SK-N-SH (cell line): ENCODE results near the gene ZNF799. TPM values are rescaled to one million over a fixed set of nuclear protein-coding genes. Genes with fewer than 3 reads are reported as not detected.
"Not testable (repeated sequence)": the region's sequence is repeated elsewhere in the genome, so short reads cannot be mapped to it uniquely, and the experiment has no call there.

ENCODE experiments used
- CTCF ChIA-PET: fragments of 300-600, 350-600 bp; formaldehyde crosslinking; extraction: SDS; loops from one replicate; lab custom pipeline; 2021; lab: Yijun Ruan, JAX
- POLR2A ChIA-PET: fragments of 350-600 bp; sonication (Branson Sonifier 250); formaldehyde crosslinking; extraction: SDS; loops from one replicate; lab custom pipeline; 2020; ENCODE audit warnings: antibody characterized with exemption, inconsistent platforms; lab: Yijun Ruan, JAX
- DNase-seq: peaks from one replicate; pipeline ENCODE4 v3.0.0; 2012
- H2AFZ ChIP-seq: fragments of 200-600 bp; sonication (generic); 2 replicates; pipeline ENCODE4 v1.8.1; 2016; ENCODE audit warnings: antibody characterized with exemption, mild to moderate bottlenecking, low read depth
- H3F3A ChIP-seq: fragments of 200-600 bp; sonication (generic); replicated peaks from 2 replicates; pipeline ENCODE3; 2016; ENCODE audit warnings: antibody characterized with exemption, mild to moderate bottlenecking; ENCODE audit not compliant: insufficient read depth
- H3K27ac ChIP-seq, 2 experiments: fragments of 200-500 bp in 1 of 2; fragments of 200-600 bp in 1 of 2; sonication (Bioruptor generic) in 1 of 2; sonication (generic), shearing (Covaris generic) in 1 of 2; 2 replicates each; pipeline versions ENCODE4 v1.5.1 to v1.6.1; 2014 to 2016; ENCODE audit warnings: low read depth in 2 of 2, inconsistent platforms in 1 of 2, low read length in 1 of 2, mild to moderate bottlenecking in 1 of 2, mixed read lengths in 1 of 2
- H3K27me3 ChIP-seq: fragments of 200-600 bp; sonication (generic), shearing (Covaris generic); 2 replicates; pipeline ENCODE4 v1.6.1; 2016; ENCODE audit warnings: mixed run types; ENCODE audit not compliant: insufficient read depth
- H3K36me3 ChIP-seq, 2 experiments: fragments of 200-500 bp in 1 of 2; fragments of 200-600 bp in 1 of 2; sonication (Bioruptor generic) in 1 of 2; sonication (generic) in 1 of 2; replicated peaks in 1 of 2; 2 replicates each; pipeline versions ENCODE3 to v1.5.1; 2014 to 2016; ENCODE audit warnings: low read length in 1 of 2, mild to moderate bottlenecking in 1 of 2; ENCODE audit not compliant: insufficient read depth in 2 of 2, control insufficient read depth in 1 of 2
- H3K4me1 ChIP-seq, 2 experiments: fragments of 200-500 bp in 1 of 2; fragments of 200-600 bp in 1 of 2; sonication (Bioruptor generic) in 1 of 2; sonication (generic), shearing (Covaris generic) in 1 of 2; 2 replicates each; pipeline versions ENCODE4 v1.5.1 to v1.6.1; 2014 to 2016; ENCODE audit warnings: low read depth in 1 of 2, low read length in 1 of 2, mixed run types in 1 of 2; ENCODE audit not compliant: insufficient read depth in 2 of 2, control insufficient read depth in 1 of 2
- H3K4me2 ChIP-seq: fragments of 200-600 bp; sonication (generic), shearing (Covaris generic); 2 replicates; pipeline ENCODE4 v1.6.1; 2017; ENCODE audit warnings: mixed run types
- H3K4me3 ChIP-seq, 2 experiments: fragments of 200-500 bp in 1 of 2; fragments of 200-600 bp in 1 of 2; sonication (Bioruptor generic) in 1 of 2; sonication (generic), shearing (Covaris generic) in 1 of 2; 2 replicates each; pipeline versions ENCODE4 v1.5.1 to v1.8.1; 2014 to 2016; ENCODE audit warnings: low read depth in 2 of 2, inconsistent platforms in 1 of 2, low read length in 1 of 2, mild to moderate bottlenecking in 1 of 2, mixed read lengths in 1 of 2, moderate library complexity in 1 of 2
- H3K79me2 ChIP-seq: fragments of 200-600 bp; sonication (generic); 2 replicates; pipeline ENCODE4 v1.8.1; 2017; ENCODE audit warnings: mild to moderate bottlenecking; ENCODE audit not compliant: insufficient read depth
- H3K9ac ChIP-seq: fragments of 200-600 bp; sonication (generic); 2 replicates; pipeline ENCODE4 v1.6.1; 2017; ENCODE audit warnings: mixed run types
- H3K9me2 ChIP-seq: fragments of 200-600 bp; sonication (generic); 2 replicates; pipeline ENCODE4 v1.6.1; 2017; ENCODE audit warnings: mixed run types
- H3K9me3 ChIP-seq: fragments of 200-600 bp; sonication (generic); 2 replicates; pipeline ENCODE4 v1.6.1; 2017; ENCODE audit warnings: mixed run types, mild to moderate bottlenecking, moderate library complexity
- H4K20me1 ChIP-seq: fragments of 200-600 bp; sonication (generic); 2 replicates; pipeline ENCODE4 v1.6.1; 2017; ENCODE audit warnings: mild to moderate bottlenecking, mixed run types; ENCODE audit not compliant: insufficient read depth
- EP300 ChIP-seq, 2 experiments: IDR thresholded peaks; 2 replicates each; pipeline versions ENCODE4 v1.4.0 to v1.6.1; 2012; ENCODE audit warnings: borderline replicate concordance in 1 of 2, low read depth in 1 of 2, low read length in 1 of 2
- FOXM1 ChIP-seq: IDR thresholded peaks from 2 replicates; pipeline ENCODE4 v1.4.0; 2012; ENCODE audit warnings: low read depth, mild to moderate bottlenecking
- MXI1 ChIP-seq: IDR thresholded peaks from 2 replicates; pipeline ENCODE4 v1.6.1; 2012; ENCODE audit warnings: mild to moderate bottlenecking, low read depth, low read length, improper control_type of control experiment
- POLR2AphosphoS5 ChIP-seq: IDR thresholded peaks from 2 replicates; pipeline ENCODE4 v1.6.1; 2012; ENCODE audit warnings: low read depth, low read length
- SMC3 ChIP-seq: IDR thresholded peaks from 2 replicates; pipeline ENCODE4 v1.6.1; 2012; ENCODE audit warnings: low read depth, low read length, improper control_type of control experiment
- TAF1 ChIP-seq: IDR thresholded peaks from 2 replicates; pipeline ENCODE4 v1.6.1; 2012; ENCODE audit warnings: low read depth, mild to moderate bottlenecking, low read length, moderate library complexity, borderline replicate concordance
- TEAD4 ChIP-seq: IDR thresholded peaks from 2 replicates; pipeline ENCODE4 v1.4.0; 2012; ENCODE audit warnings: mild to moderate bottlenecking, borderline replicate concordance; ENCODE audit not compliant: insufficient read depth
- YY1 ChIP-seq: IDR thresholded peaks from 2 replicates; pipeline ENCODE4 v1.4.0; 2012; ENCODE audit warnings: low read depth, mild to moderate bottlenecking
- WGBS: methylation state at CpG from one replicate; pipeline ENCODE4 v1.1.6; 2017; ENCODE audit warnings: low lambda C conversion rate; 5-methylcytosine and 5-hydroxymethylcytosine counted together
- polyA plus RNA-seq, 3 experiments: library from polyadenylated mRNA; depleted of rRNA; stranded (reverse); fragments of >200 nt; gene quantifications; 2 replicates each; pipeline ENCODE4 v1.2.3, GENCODE V29; 2012
- TF ChIP-seq, protein P1 (sequence below): fragments of 150-350 bp; IDR thresholded peaks from 2 replicates; pipeline ENCODE4 v1.6.1; 2016; ENCODE audit warnings: mild to moderate bottlenecking, low read depth, low read length
- TF ChIP-seq, protein P2 (sequence below): fragments of 200-600 bp; sonication (generic); IDR thresholded peaks from 2 replicates; pipeline ENCODE4 v1.6.1; 2017; ENCODE audit warnings: antibody characterized with exemption, mild to moderate bottlenecking, moderate library complexity
- TF ChIP-seq, protein P3 (sequence below): IDR thresholded peaks from 2 replicates; pipeline ENCODE4; 2012
- TF ChIP-seq, protein P4 (sequence below): IDR thresholded peaks from 2 replicates; pipeline ENCODE4 v1.6.1; 2012; ENCODE audit warnings: mild to moderate bottlenecking, low read depth, low read length, moderate library complexity

The ZNF799 gene
- polyA plus RNA-seq, 1 of the 3 experiments (the other 2 are of a cell fraction), result 0.99 TPM

DNA sequence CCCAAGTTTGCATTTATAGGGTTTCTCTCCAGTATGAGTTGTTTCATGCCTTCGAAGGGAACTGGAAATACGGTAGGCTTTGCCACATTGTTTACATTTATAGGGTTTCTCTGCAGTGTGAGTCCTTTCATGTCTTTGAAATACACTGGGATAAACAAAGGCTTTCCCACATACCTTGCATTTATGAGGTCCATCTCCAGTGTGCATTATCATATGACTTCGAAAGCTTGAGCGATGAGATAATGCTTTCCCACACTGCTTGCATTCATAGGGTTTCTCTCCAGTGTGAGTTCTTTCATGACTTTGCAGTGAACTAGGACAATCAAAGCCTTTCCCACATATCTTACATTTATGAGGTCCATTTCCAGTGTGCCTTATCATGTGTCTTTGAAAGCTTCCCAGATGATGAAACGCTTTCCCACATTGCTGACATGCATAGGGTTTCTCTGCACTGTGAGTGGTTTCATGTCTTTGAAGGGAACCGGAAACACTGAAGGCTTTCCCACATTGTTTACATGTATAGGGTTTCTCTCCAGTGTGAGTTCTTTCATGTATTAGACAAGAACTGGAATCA lies 29.7 kb upstream of the ZNF799 start:
- H3K36me3 ChIP-seq, result peaks cover 20 to 30% of the 10 kb centered on the region in 2 experiments
- H3K9ac ChIP-seq, DNase-seq, CTCF ChIA-PET, H3K4me1 ChIP-seq, H3K4me3 ChIP-seq, H3K4me2 ChIP-seq, POLR2A ChIA-PET, H3K27ac ChIP-seq, H3K27me3 ChIP-seq, H4K20me1 ChIP-seq, H3F3A ChIP-seq, H3K79me2 ChIP-seq, H3K9me3 ChIP-seq, H3K9me2 ChIP-seq, H2AFZ ChIP-seq: not testable (repeated sequence)
- WGBS, result 100% methylated on average over 6 of the region's 6 CpGs

DNA sequence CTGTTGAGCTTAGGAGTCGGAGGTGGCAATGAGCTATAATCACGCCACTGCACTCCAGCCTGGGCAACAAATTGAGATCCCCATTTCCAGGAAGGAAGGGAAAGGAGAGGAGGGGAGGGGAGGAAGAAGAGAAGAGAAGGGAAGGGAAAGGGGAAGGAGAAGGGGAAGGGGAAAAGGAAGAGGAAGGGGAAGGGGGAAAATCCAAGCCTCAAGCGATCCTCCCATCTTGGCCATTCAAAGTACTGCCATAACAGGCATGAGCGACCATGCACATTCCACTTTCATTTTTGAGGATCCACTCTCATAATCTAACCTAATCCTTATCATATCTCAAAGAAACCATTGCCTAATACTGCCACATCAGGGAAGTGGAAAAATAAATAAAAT lies 24.8 kb upstream of the ZNF799 start:
- Histone ChIP-seq H3K4me1 (no peaks in the 10 kb centered on the region), H3K9me3 (no peaks in the 10 kb centered on the region), H3K4me2 (no peak overlapping the region), H3K4me3 (no peak overlapping the region), H4K20me1 (no peaks in the 10 kb centered on the region), H3K9ac (no peak overlapping the region), H3K9me2 (no peaks in the 10 kb centered on the region), H3K27ac (no peak overlapping the region), H3F3A (no peaks in the 10 kb centered on the region), H3K36me3 (peaks cover 11 to 25% of the 10 kb centered on the region in 2 experiments), H3K27me3 (no peaks in the 10 kb centered on the region), H3K79me2 (no peaks in the 10 kb centered on the region), H2AFZ (no peak overlapping the region)
- DNase-seq, result no peak
- WGBS, result 94% methylated on average over 4 of the region's 4 CpGs
- ChIA-PET POLR2A (no interaction called here), CTCF (no interaction called here)
- no peak for TF ChIP-seq TEAD4
- TF ChIP-seq POLR2AphosphoS5, result no peak
- TF ChIP-seq, protein P1, sequence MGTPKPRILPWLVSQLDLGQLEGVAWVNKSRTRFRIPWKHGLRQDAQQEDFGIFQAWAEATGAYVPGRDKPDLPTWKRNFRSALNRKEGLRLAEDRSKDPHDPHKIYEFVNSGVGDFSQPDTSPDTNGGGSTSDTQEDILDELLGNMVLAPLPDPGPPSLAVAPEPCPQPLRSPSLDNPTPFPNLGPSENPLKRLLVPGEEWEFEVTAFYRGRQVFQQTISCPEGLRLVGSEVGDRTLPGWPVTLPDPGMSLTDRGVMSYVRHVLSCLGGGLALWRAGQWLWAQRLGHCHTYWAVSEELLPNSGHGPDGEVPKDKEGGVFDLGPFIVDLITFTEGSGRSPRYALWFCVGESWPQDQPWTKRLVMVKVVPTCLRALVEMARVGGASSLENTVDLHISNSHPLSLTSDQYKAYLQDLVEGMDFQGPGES, result no peak
- no peak for TF ChIP-seq FOXM1
- TF ChIP-seq, protein P2, sequence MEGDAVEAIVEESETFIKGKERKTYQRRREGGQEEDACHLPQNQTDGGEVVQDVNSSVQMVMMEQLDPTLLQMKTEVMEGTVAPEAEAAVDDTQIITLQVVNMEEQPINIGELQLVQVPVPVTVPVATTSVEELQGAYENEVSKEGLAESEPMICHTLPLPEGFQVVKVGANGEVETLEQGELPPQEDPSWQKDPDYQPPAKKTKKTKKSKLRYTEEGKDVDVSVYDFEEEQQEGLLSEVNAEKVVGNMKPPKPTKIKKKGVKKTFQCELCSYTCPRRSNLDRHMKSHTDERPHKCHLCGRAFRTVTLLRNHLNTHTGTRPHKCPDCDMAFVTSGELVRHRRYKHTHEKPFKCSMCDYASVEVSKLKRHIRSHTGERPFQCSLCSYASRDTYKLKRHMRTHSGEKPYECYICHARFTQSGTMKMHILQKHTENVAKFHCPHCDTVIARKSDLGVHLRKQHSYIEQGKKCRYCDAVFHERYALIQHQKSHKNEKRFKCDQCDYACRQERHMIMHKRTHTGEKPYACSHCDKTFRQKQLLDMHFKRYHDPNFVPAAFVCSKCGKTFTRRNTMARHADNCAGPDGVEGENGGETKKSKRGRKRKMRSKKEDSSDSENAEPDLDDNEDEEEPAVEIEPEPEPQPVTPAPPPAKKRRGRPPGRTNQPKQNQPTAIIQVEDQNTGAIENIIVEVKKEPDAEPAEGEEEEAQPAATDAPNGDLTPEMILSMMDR, result no peak
- TF ChIP-seq TAF1, result no peak
- TF ChIP-seq MXI1, result no peak
- no peak for TF ChIP-seq YY1
- TF ChIP-seq EP300 (IDR thresholded peaks at IDR 0.05; ENCODE audit: borderline replicate concordance in 1 of 2, low read depth in 1 of 2, low read length in 1 of 2), result no peak
- TF ChIP-seq SMC3, result no peak
- TF ChIP-seq, protein P3, sequence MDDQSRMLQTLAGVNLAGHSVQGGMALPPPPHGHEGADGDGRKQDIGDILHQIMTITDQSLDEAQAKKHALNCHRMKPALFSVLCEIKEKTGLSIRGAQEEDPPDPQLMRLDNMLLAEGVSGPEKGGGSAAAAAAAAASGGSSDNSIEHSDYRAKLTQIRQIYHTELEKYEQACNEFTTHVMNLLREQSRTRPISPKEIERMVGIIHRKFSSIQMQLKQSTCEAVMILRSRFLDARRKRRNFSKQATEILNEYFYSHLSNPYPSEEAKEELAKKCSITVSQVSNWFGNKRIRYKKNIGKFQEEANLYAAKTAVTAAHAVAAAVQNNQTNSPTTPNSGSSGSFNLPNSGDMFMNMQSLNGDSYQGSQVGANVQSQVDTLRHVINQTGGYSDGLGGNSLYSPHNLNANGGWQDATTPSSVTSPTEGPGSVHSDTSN, result no peak
- TF ChIP-seq, protein P4, sequence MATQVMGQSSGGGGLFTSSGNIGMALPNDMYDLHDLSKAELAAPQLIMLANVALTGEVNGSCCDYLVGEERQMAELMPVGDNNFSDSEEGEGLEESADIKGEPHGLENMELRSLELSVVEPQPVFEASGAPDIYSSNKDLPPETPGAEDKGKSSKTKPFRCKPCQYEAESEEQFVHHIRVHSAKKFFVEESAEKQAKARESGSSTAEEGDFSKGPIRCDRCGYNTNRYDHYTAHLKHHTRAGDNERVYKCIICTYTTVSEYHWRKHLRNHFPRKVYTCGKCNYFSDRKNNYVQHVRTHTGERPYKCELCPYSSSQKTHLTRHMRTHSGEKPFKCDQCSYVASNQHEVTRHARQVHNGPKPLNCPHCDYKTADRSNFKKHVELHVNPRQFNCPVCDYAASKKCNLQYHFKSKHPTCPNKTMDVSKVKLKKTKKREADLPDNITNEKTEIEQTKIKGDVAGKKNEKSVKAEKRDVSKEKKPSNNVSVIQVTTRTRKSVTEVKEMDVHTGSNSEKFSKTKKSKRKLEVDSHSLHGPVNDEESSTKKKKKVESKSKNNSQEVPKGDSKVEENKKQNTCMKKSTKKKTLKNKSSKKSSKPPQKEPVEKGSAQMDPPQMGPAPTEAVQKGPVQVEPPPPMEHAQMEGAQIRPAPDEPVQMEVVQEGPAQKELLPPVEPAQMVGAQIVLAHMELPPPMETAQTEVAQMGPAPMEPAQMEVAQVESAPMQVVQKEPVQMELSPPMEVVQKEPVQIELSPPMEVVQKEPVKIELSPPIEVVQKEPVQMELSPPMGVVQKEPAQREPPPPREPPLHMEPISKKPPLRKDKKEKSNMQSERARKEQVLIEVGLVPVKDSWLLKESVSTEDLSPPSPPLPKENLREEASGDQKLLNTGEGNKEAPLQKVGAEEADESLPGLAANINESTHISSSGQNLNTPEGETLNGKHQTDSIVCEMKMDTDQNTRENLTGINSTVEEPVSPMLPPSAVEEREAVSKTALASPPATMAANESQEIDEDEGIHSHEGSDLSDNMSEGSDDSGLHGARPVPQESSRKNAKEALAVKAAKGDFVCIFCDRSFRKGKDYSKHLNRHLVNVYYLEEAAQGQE, result no peak
